ENCODE data around the gene RFX4. TPM values are rescaled to one million over a fixed set of nuclear protein-coding genes. Genes with fewer than 3 reads are reported as not detected.

Gene RFX4
- polyA plus RNA-seq, 12 donors: 0.07 to 0.57 (median 0.25) TPM; not detected in 4

DNA sequence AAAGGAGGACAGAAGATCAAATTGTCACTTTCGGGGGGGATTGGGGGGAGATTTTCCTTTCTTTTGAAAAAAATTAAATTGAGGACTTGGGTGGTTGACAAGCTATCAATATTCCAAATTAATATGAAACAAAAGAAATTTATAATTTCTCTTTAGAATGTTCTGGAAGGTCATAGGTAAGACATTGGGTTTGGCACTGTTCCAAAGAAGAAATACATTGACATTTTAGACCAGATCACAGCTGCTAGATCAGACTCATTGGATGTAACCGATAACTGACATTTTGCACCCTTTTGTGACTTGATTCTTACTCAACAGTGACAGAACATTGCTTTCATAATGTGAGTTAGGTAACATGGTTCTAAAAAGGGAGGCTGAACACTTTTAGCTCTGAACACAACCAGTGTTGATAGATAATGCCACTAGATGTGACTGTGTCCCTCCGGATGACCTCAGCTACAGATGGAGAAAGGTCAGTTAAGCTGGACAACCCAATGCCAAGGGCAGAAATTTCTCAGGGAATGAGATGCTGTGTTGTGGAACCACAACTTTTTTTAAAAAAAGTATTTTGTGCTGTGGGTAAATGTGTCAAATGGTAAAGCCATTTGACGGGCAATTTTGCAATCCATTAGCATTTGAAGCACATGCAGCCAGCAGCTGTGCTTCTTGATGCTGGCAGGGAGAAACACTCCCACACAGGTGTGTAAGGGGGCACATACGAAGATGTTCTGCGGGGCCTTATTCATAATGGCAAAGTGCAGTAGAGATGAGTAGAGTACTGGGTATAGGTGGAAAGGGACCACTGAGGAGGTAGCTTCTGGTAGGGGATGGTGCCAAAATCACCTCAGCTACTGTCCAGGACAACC is 62.9 kb downstream of the RFX4 start:
- DNase-seq: no peak

DNA sequence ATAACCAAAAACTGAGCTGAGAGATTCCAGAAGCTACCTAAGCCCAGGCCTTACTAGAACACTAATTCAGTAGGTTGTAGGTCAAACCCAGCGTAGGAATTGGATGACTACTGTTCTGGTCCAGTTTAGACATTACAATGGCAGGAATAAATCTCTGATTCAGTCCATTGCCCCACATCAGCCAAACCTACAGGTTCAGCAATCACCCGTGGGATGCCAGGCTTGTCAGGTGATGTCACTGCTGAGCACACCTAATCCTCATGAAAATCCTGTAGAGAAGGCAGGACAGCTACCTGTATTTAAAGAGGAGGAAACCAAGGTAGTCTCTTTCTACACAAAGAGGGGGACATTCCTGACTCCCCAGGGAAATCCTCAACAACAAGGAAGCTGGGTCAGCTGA is 63.7 kb downstream of the RFX4 start:
- DNase-seq: no peak

GRCh38 chr12:106647793-106648514 is 65.2 kb downstream of the RFX4 start:
- no peak for DNase-seq

GRCh38 chr12:106648736-106649135 is 65.9 kb downstream of the RFX4 start:
- no peak for DNase-seq

DNA sequence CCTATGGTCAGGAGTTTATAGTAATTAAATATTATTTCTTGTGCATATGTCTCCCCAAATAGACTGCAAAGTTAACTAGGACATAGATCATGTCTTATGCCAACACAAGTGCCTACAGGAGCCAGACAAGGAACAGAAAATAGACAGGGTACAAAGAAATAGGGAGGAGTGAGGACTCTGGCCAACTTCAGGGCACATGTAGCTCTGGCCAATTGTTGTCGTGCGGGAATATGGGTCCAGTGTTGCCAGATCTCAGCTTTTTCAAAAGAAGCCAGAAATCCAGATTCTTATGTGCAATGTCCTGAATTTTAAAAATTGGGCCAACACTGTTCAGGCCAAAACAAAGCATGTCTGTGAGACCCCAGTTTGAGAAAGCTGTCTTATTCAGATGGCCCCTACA is 68.7 kb downstream of the RFX4 start:
- DNase-seq: no peak

DNA sequence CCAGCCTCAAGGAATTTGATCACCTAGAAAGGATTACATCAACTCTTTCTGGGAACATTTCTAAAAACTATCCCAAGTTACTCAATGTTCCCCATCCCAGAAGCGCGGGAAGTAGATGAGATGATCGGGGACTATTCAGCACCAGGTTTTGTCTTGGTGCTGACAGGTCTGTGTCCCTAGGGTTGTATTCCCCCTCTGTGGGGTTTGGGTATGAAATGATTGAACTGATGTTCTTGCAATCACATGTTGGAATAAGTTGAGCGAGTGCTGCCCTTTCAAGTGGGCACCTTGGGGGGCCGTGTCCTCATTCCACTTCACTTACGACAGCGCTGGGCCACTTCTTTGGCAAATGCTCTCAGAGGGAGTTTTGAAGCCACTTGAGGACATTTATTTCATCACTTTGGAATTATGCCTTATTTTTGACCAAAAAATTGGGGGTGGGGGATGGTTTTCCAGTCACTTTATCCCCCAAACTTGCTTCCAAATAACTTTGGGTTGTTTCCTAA is 69.8 kb downstream of the RFX4 start:
- DNase-seq: no peak

GRCh38 chr12:106655577-106655976 is 72.8 kb downstream of the RFX4 start:
- DNase-seq: no peak

DNA sequence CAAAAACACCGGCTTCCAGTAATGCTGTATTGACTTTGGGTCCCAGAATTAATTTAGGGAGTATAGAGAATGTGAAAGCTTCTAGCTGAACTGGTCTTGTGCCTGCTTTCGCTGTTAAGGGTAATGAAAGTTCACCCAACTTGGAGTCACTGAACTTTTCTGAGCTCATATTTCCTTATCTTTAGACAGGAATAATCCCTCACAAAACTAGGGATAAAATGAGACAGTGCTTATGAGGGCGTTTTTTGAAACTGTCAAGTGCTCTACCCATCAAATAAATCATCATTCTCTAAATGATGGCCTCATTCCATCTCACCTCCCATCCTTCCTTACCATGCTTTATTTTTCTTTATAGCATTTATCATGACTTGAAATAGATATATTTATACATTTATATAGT is 74.7 kb downstream of the RFX4 start:
- DNase-seq: no peak

GRCh38 chr12:106663385-106663784 is 80.6 kb downstream of the RFX4 start:
- DNase-seq: no peak

- DNase-seq: no peak
Observed at GRCh38 chr12:106669216-106669615, 86.4 kb downstream of the RFX4 start.

- no peak for DNase-seq
Observed at GRCh38 chr12:106670131-106670530, 87.3 kb downstream of the RFX4 start.

DNA sequence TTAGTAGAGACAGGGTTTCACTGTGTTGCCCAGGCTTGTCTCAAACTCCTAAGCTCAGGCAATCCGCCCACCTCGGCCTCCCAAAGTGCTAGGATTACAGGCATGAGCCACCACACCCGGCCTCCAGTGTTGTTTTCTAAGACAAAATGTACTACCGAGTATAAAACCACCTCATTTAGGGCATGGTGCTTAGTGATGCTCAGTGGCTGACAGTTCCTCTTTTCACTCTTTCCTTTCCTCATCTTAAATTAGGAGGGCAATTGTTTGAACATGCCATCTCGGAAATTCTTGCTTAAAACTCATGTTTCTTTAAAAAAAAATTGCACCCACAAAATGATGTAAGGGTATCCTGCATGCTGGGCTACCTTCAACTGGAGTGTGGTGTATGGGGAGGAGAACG is 89.0 kb downstream of the RFX4 start:
- DNase-seq: no peak

DNA sequence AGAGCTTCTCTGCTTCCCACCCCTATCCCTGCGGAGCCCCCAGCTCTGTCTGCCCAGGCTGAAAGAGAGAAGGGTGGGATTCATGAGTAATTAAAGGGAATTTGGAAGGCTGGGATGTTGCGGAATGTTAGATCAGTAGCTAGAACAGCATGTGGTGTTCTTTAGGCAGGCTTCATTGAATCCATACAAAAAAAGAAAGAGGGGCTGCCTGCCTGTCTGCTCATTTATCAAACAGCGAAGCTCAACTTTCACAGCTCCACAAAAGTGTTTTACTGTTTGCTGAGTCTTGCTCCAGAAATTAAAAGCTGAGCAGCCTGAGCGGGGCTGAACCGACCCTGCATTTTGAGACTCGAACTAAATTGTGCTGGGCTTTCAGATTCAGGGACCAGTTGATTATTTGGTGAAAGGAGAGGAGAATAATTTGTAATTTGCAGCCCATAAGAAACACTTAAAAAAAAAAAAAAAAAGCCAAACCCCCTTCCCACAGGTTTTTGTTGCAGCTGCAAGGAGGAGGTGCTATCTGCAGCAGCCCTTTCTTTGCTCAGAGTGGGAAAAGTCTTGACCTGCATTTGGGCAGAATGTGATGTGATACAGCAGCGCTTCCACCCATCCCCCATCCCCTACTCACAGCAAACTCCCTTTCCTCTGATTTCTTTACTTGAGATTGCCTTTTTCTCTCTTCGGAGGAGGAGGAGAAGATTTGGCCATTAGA is 89.7 kb downstream of the RFX4 start:
- DNase-seq: no peak

GRCh38 chr12:106673141-106673540 is 90.3 kb downstream of the RFX4 start:
- no peak for DNase-seq

DNA sequence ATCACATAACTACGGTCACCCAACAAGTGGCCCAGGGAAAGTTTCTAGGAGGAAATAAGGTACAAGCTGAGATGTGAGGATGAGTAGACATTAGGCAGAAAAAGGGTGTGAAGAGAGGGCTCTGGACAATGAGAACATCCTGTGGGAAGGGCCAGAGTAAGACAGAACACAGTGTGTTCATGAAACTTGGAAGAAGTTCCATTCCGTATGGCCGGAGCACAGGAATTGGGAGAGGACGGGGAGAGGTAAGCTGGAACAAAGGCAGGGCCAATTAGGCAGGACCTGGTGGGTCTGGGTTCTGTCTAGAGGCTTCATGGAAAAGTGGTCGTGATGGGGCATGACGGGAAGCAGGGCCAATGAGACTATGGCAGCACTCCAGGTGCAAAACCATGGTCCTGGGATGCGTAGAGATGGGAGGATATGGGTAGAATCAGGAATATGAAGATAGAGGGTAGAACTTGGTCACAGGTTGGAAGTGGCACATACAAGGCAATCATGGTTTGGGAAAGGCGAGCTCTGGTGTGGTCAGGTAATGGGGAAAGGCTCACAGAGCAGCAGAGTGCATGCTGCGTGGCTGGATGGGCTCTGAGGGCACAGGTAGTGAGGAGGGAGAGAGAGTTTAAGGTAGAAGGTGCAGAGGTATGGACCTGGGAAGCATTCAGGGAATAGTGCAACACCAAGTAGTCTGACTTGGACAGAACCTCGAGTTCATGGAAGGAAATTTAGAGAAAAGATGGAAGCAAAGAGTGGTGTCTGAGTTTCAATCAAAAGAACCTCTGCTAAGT is 93.0 kb downstream of the RFX4 start:
- no peak for DNase-seq

GRCh38 chr12:106679574-106679973 is 96.8 kb downstream of the RFX4 start:
- DNase-seq: no peak

DNA sequence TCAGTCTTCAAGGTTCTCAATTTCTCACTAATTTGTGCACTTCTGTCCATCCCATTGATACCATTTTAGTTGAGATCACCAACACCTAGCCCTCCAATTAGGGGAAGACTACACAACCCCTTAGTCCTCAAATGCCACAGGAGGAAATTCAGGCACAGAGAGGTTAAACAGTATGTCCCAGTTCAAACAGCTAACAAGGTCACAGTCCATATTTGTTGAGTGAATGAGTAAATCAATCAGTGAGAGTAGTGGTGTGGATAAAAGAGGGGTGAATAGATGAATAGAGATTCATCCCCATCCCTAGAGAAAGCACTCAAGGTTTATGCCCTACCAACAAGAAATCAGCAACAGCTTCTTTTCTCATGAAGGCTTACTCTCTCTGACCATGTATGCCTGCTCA is 97.5 kb downstream of the RFX4 start:
- DNase-seq: no peak

- no peak for DNase-seq
Observed at GRCh38 chr12:106681210-106681609, 98.4 kb downstream of the RFX4 start.

- DNase-seq: no peak
Observed at GRCh38 chr12:106682594-106683234, 99.9 kb downstream of the RFX4 start.

DNA sequence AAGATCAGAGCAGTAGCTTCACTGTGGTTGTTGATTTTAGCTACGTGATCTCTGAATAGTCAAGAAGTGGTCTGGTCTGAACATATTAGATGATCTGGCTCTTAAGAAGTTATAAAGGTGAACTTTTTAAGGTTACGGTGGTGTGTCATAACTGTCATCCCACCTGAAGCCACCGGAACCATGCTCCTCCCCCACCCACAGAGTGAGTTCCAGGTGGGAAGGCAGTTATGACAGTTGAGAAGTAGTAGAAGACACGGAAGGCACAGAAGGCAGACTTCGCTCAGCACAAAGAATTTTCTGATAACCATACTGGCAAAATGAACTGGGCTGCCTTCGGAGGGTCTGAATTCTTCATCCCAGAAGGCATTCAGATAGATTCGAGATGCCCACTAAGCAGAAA is 101.7 kb downstream of the RFX4 start:
- no peak for DNase-seq

GRCh38 chr12:106685381-106685780 is 102.6 kb downstream of the RFX4 start:
- DNase-seq: no peak

All from muscle of arm (tissue), 12 donors.